ENCODE data around the gene DIDO1.
"Not testable (repeated sequence)": the region's sequence is repeated elsewhere in the genome, so short reads cannot be mapped to it uniquely, and the experiment has no call there.

DIDO1 gene

GRCh38 chr20:62924442-62925075 lies 1.7 kb downstream of the DIDO1 start:
- Histone ChIP-seq H2AFZ (no peak overlapping the region), H3K36me3 (ENCODE audit: control insufficient read depth, insufficient read depth, low read length) (no peaks in the 10 kb centered on the region), H3K4me1 (peaks cover 29% of the 10 kb centered on the region), H3K9ac (peak overlapping the region; percentile 81), H3K79me2 (peaks cover 74% of the 10 kb centered on the region), H3K9me3 (ENCODE audit: control insufficient read depth, low read length) (no peaks in the 10 kb centered on the region), H3K4me2 (ENCODE audit: low read length) (peak overlapping the region; percentile 79), H3K27ac (peak overlapping the region; percentile 93), H3K27me3 (ENCODE audit: control insufficient read depth, insufficient read depth, low read length) (no peaks in the 10 kb centered on the region), H3K4me3 (ENCODE audit: low read depth, low read length) (peak overlapping the region; percentile 89)
- no peak for TF ChIP-seq CTCF (IDR thresholded peaks at IDR 0.05)

GRCh38 chr20:62923669-62924441 lies 2.5 kb downstream of the DIDO1 start:
- H3K4me2 ChIP-seq (ENCODE audit: low read length), result peak overlapping the region; percentile 79
- no peaks in the 10 kb centered on the region for H3K27me3 ChIP-seq (ENCODE audit: control insufficient read depth, insufficient read depth, low read length)
- no peak for TF ChIP-seq CTCF (IDR thresholded peaks at IDR 0.05)
- no peaks in the 10 kb centered on the region for H3K36me3 ChIP-seq (ENCODE audit: control insufficient read depth, insufficient read depth, low read length)
- peaks cover 30% of the 10 kb centered on the region for H3K4me1 ChIP-seq
- no peak overlapping the region for H3K9ac ChIP-seq
- peak overlapping the region; percentile 22 for H3K27ac ChIP-seq
- no peak overlapping the region for H2AFZ ChIP-seq
- peaks cover 81% of the 10 kb centered on the region for H3K79me2 ChIP-seq
- H3K4me3 ChIP-seq (ENCODE audit: low read depth, low read length), result peak overlapping the region; percentile 89
- H3K9me3 ChIP-seq (ENCODE audit: control insufficient read depth, low read length), result no peaks in the 10 kb centered on the region

- H3K4me3 ChIP-seq (ENCODE audit: low read depth, low read length); H3K27ac ChIP-seq: not testable (repeated sequence)
- peaks cover 31% of the 10 kb centered on the region for H3K4me1 ChIP-seq
Measured at GRCh38 chr20:62923059-62923668, 3.1 kb downstream of the DIDO1 start.

GRCh38 chr20:62922451-62922921 lies 3.8 kb downstream of the DIDO1 start:
- H3K9me3 ChIP-seq (ENCODE audit: control insufficient read depth, low read length), result no peaks in the 10 kb centered on the region
- no peak overlapping the region for H3K27ac ChIP-seq
- H3K4me1 ChIP-seq, result peaks cover 31% of the 10 kb centered on the region
- TF ChIP-seq CTCF (IDR thresholded peaks at IDR 0.05), result no peak
- no peak overlapping the region for H3K4me3 ChIP-seq (ENCODE audit: low read depth, low read length)
- peaks cover 83% of the 10 kb centered on the region for H3K79me2 ChIP-seq
- H3K27me3 ChIP-seq (ENCODE audit: control insufficient read depth, insufficient read depth, low read length), result no peaks in the 10 kb centered on the region
- peak overlapping the region; percentile 6 for H3K4me2 ChIP-seq (ENCODE audit: low read length)
- H3K36me3 ChIP-seq (ENCODE audit: control insufficient read depth, insufficient read depth, low read length), result no peaks in the 10 kb centered on the region
- no peak overlapping the region for H2AFZ ChIP-seq
- no peak overlapping the region for H3K9ac ChIP-seq

More at GRCh38 chr20:62923059-62923668, 3.1 kb downstream of the DIDO1 start:
- H3K4me2 ChIP-seq (ENCODE audit: low read length); H3K27me3 ChIP-seq (ENCODE audit: control insufficient read depth, insufficient read depth, low read length); H3K9me3 ChIP-seq (ENCODE audit: control insufficient read depth, low read length); H3K36me3 ChIP-seq (ENCODE audit: control insufficient read depth, insufficient read depth, low read length); H2AFZ ChIP-seq; H3K9ac ChIP-seq: not testable (repeated sequence)
- peaks cover 83% of the 10 kb centered on the region for H3K79me2 ChIP-seq

- H3K4me3 ChIP-seq (ENCODE audit: low read depth, low read length), result no peak overlapping the region
- no peak overlapping the region for H3K9ac ChIP-seq
- H3K36me3 ChIP-seq (ENCODE audit: control insufficient read depth, insufficient read depth, low read length), result no peaks in the 10 kb centered on the region
- no peak overlapping the region for H3K4me2 ChIP-seq (ENCODE audit: low read length)
- no peak overlapping the region for H2AFZ ChIP-seq
- no peaks in the 10 kb centered on the region for H3K9me3 ChIP-seq (ENCODE audit: control insufficient read depth, low read length)
- no peaks in the 10 kb centered on the region for H3K27me3 ChIP-seq (ENCODE audit: control insufficient read depth, insufficient read depth, low read length)
- peaks cover 84% of the 10 kb centered on the region for H3K79me2 ChIP-seq
- H3K27ac ChIP-seq, result no peak overlapping the region
- peak; percentile 49 for TF ChIP-seq CTCF (IDR thresholded peaks at IDR 0.05)
- H3K4me1 ChIP-seq, result peaks cover 27% of the 10 kb centered on the region
Measured at GRCh38 chr20:62921119-62921687, 5.1 kb downstream of the DIDO1 start.

All from parathyroid adenoma (tissue), 2 donors.